ENCODE results near the gene TEKTIP1. TPM values are rescaled to one million over a fixed set of nuclear protein-coding genes. Genes with fewer than 3 reads are reported as not detected.
"Not testable (repeated sequence)": the region's sequence is repeated elsewhere in the genome, so short reads cannot be mapped to it uniquely, and the experiment has no call there.

TEKTIP1 gene
- total RNA-seq, 1 donor = not detected

DNA sequence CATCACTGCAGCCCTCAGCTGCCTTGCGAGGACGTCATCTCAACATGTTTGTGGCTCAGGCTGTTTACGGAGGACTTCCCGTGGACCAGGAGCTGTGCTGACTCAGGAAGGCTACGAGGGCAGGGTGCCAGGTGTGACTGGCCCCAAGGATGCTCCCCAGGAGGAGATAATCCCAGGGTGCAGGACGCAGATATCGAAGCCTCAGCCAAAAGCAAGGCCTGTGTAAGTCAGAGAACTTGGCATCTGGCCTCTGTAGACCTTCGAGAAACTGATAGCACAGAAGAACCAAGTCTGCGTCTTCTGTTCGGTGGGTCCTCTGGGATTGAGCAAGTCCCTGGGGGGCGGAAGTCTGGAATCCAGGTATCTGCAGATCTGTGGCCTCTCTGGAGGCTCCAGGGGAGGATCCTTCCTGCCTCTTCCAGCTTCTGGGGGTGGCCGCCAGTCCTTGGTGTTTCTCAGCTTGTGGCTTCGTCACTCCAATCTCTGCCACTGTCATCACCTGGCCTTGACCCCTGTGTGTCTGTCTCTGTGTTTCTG lies 35.9 kb upstream of the TEKTIP1 start:
- no peak overlapping the region for H3K4me3 ChIP-seq (ENCODE audit: low read depth, low read length)
- peak; percentile 94 for DNase-seq (ENCODE audit: low read depth)
- TF ChIP-seq, protein P1, sequence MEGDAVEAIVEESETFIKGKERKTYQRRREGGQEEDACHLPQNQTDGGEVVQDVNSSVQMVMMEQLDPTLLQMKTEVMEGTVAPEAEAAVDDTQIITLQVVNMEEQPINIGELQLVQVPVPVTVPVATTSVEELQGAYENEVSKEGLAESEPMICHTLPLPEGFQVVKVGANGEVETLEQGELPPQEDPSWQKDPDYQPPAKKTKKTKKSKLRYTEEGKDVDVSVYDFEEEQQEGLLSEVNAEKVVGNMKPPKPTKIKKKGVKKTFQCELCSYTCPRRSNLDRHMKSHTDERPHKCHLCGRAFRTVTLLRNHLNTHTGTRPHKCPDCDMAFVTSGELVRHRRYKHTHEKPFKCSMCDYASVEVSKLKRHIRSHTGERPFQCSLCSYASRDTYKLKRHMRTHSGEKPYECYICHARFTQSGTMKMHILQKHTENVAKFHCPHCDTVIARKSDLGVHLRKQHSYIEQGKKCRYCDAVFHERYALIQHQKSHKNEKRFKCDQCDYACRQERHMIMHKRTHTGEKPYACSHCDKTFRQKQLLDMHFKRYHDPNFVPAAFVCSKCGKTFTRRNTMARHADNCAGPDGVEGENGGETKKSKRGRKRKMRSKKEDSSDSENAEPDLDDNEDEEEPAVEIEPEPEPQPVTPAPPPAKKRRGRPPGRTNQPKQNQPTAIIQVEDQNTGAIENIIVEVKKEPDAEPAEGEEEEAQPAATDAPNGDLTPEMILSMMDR (IDR thresholded peaks at IDR 0.05; ENCODE audit: insufficient read depth, low read depth, low read length) = no peak

DNA sequence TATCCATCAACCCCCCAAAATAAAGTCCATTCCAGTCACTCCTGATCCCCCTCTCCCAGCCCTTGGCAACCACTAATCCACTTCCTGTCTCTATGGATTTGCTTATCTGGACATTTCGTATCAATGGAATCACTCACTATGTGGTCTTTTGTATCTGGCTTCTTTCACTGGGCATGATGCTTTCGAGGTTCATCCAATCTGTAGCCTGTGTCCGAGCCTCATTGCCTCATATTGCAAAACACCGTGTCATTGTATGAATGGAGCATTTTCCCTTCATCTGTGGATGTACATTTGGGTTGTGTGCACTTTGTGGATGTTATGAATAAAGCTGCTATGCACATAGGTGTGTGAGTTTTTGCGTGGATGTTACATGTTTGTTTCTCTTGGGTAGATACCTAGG lies 34.2 kb upstream of the TEKTIP1 start:
- TF ChIP-seq, protein P1 (IDR thresholded peaks at IDR 0.05; ENCODE audit: insufficient read depth, low read depth, low read length) = no peak
- peak; percentile 90 for DNase-seq (ENCODE audit: low read depth)
- H3K4me3 ChIP-seq (ENCODE audit: low read depth, low read length) = no peak overlapping the region

DNA sequence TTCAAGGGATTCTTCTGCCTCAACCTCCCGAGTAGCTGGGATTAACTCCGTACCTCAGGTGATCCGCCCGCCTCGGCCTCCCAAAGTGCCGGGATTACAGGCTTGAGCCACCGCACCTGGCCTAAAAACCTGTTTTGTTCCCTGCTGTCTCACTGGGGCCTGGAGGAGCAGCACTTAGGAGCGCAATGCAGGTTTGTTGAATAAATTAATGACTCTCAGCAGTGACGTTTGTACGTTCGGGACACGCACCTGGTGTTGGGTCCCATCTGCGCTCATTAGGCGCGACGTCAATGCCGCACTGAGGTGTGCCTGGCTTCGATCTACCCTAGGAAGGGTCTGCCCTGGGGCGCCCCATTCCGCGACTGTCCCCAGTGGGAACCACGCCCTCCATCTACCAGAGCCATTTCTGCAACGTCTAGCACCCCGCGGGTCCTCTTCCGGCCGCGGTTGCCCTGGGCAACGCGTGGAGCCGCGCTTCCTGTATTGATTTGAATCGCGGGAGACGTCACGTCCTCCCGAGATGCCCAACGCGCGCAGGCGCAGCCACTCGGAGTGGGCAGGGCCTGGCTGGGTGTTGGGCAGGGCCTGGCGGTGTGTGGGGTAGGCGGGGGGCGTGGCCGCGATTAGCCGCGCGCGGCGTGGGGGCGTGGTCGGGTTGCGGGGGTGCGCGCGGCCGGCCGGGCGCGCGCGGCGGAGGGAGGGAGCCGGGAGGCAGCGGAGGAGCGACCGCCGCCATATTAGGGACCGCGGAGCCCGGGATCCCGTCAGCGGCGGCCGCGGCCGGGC lies 33.2 kb upstream of the TEKTIP1 start, which contains the start of gene FZR1:
Gene FZR1, plus strand, starts transcription at position 714 of the 786 bp plus-strand sequence. CDS start 16,679 bp downstream, outside the sequence.
- peak; percentile 99 for DNase-seq (ENCODE audit: low read depth)
- TF ChIP-seq, protein P1 (IDR thresholded peaks at IDR 0.05; ENCODE audit: insufficient read depth, low read depth, low read length) = no peak
- H3K4me3 ChIP-seq (ENCODE audit: low read depth, low read length) = peak within 1 kb of the TSS; percentile 88

DNA sequence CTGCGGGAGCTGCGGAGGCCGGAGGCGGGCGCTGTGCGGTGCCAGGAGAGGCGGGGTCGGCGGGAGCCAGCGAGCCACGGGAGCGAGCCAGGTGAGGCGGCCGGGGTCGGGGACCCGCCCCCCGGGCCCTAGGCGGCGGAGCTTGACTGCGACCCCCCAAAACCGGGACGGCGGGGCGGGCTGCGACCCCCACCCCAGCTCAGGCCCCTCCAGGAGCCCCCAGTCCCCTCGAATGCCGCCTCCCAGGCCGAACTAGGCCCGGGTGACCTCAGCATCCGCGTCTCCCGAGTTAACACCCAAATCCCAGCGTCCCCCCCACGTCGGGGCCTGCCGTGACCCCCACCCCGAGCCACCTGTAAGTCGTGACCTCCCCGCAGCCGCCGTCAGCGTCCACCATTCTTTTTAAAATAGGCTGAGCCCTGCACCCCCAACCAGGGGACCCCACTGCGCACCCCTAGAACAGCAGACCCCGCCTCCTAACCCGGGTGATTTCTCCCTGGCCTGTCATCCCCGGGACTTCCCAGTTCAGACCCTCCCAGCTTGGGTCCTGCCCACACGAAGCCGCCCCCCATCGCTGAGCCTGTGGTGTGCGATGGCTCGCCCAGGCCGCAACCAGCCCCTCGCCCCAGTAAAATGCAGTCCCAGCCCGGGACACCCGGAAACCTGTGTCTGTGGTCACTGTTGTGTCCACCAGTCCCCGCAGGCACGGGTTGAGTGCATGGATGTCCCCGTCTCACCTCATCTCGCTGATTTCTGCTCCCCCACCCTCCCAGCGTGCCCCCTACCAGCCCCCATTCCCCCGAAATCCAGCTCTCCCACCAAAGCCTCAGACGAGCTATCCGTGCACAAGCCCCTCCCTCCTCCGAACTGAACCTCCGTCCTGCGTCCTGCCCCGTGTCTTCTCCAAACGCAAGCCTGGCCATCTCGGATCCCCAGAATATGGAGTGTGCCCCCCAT lies 32.3 kb upstream of the TEKTIP1 start:
- DNase-seq (ENCODE audit: low read depth) = no peak
- TF ChIP-seq, protein P1 (IDR thresholded peaks at IDR 0.05; ENCODE audit: insufficient read depth, low read depth, low read length) = no peak
- H3K4me3 ChIP-seq (ENCODE audit: low read depth, low read length) = peak overlapping the region; percentile 88

DNA sequence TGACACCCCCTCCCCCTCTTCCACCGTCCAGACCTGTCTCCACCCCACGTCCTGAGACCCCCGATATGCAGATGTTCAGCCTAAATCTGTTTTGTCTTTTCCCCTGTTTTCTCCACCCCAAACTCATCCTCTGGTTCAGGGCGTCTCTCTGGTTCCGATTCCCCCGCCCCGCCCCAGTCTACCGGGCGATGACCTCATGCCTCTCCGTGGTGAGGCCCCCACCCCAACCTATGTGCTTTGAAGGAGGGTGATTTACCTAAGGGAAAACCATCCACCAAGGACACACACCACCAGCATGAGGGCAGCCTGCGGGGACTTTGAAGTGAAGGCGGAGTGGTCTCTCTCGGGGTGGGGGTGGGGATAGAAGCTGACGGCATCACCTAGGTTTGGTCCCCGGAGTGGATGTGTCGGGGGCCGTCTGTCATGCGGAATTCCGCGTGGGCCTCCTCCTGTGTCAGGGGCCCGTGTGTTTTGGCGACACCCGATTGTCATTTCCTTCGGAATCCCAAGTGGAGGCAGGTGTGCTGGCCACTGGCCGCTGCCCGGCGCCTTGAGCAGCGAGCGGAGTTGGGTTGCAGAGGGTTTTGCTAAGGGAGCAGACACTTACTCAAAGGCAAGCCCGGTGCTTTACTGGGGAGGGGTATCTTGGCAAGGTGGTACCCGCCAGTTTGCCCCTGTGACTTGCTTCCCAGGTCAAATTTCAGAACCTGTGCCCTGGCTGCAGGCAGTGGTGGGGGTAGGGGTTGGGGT lies 31.4 kb upstream of the TEKTIP1 start:
- H3K4me3 ChIP-seq (ENCODE audit: low read depth, low read length) = peak overlapping the region; percentile 88
- peak; percentile 5 for DNase-seq (ENCODE audit: low read depth)
- TF ChIP-seq, protein P1 (IDR thresholded peaks at IDR 0.05; ENCODE audit: insufficient read depth, low read depth, low read length) = no peak

DNA sequence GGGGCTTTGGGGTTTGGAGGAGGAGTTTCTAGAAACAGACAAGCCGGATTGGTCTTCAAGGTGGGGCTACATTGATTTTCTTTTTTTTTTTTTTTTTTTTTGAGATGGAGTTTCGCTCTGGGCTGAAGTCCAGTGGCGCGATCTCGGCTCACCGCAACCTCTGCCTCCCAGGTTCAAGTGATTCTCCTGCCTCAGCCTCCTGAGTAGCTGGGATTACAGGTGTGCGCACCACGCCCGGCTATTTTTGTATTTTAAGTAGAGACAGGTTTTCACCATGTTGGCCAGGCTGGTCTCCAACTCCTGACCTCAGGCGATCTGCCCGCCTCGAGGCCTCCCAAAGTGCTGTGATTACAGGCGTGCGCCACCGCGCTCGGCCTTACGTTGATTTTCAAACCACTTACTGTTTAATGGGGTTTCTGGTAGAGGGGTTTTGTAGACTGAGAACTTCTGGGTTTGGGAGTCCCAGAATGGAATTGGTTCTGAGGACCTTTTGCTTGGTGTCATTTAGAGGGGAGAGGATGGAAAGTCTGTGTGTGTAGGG lies 30.8 kb upstream of the TEKTIP1 start:
- H3K4me3 ChIP-seq (ENCODE audit: low read depth, low read length) = peak overlapping the region; percentile 88
- DNase-seq (ENCODE audit: low read depth) = not testable (repeated sequence)
